DND-41 (cell line): ENCODE measurements around the gene CPNE5.

Experiments used
- ATAC-seq: fragments of 200-7000 bp; cut with Tn5 transposase; 3 replicates; pipeline ENCODE4 v1.9.1; 2021; ENCODE audit warnings: low read depth; ENCODE audit not compliant: insufficient read depth
- DNase-seq: peaks from one replicate; pipeline ENCODE4 v3.0.0-alpha.2; 2020
- H2AFZ ChIP-seq: 2 replicates; pipeline ENCODE4 v1.6.0; 2012; ENCODE audit warnings: low read depth, low read length
- H3K27ac ChIP-seq: 2 replicates; pipeline ENCODE4 v1.5.1; 2012; ENCODE audit warnings: low read length, inconsistent platforms
- H3K27me3 ChIP-seq: fragments of 200-600 bp; sonication (generic); 2 replicates; pipeline ENCODE4 v1.6.0; 2012; ENCODE audit warnings: low read length, mild to moderate bottlenecking, inconsistent platforms; ENCODE audit not compliant: insufficient read depth, poor library complexity
- H3K36me3 ChIP-seq: 2 replicates; pipeline ENCODE4 v1.5.1; 2012; ENCODE audit warnings: low read length, inconsistent platforms; ENCODE audit not compliant: insufficient read depth
- H3K4me1 ChIP-seq: 2 replicates; pipeline ENCODE4 v1.5.1; 2012; ENCODE audit warnings: mild to moderate bottlenecking, low read length; ENCODE audit not compliant: insufficient read depth
- H3K4me2 ChIP-seq: 2 replicates; pipeline ENCODE4 v1.6.0; 2012; ENCODE audit warnings: mild to moderate bottlenecking, moderate library complexity, low read length, inconsistent platforms; ENCODE audit not compliant: insufficient read depth
- H3K4me3 ChIP-seq, 2 experiments: fragments of 200-600 bp in 1 of 2; shearing (Covaris generic) in 1 of 2; 2 replicates each; pipeline ENCODE4 v1.5.1; 2012 to 2016; ENCODE audit warnings: inconsistent platforms in 2 of 2, low read length in 2 of 2, mild to moderate bottlenecking in 2 of 2, low read depth in 1 of 2, moderate library complexity in 1 of 2
- H3K79me2 ChIP-seq: 2 replicates; pipeline ENCODE4 v1.6.0; 2012; ENCODE audit warnings: low read length, inconsistent platforms; ENCODE audit not compliant: insufficient read depth
- H3K9ac ChIP-seq: 2 replicates; pipeline ENCODE4 v1.6.0; 2012; ENCODE audit warnings: low read depth, mild to moderate bottlenecking, inconsistent platforms, low read length, moderate library complexity
- H3K9me3 ChIP-seq: 2 replicates; pipeline ENCODE4 v1.5.1; 2012; ENCODE audit warnings: low read length, moderate library complexity, mild to moderate bottlenecking, inconsistent platforms; ENCODE audit not compliant: insufficient read depth, severe bottlenecking
- H4K20me1 ChIP-seq: 2 replicates; pipeline ENCODE4 v1.6.0; 2012; ENCODE audit warnings: low read length; ENCODE audit not compliant: insufficient read depth
- CTCF ChIP-seq: IDR thresholded peaks from 2 replicates; pipeline ENCODE4 v1.5.1; 2012; ENCODE audit warnings: borderline replicate concordance, low read length, moderate library complexity, mild to moderate bottlenecking; ENCODE audit not compliant: poor library complexity, severe bottlenecking; ENCODE audit errors: extremely low read depth
- EZH2 ChIP-seq: IDR thresholded peaks from 3 replicates; pipeline ENCODE4 v1.6.1; 2012; ENCODE audit warnings: borderline replicate concordance, low read depth, mild to moderate bottlenecking, moderate library complexity, low read length, inconsistent platforms; ENCODE audit not compliant: severe bottlenecking

The CPNE5 gene

GRCh38 chr6:36845233-36845632 is 6.0 kb upstream of the CPNE5 start:
- Histone ChIP-seq H4K20me1 (peaks cover 3% of the 10 kb centered on the region; the same call in 1 of the 2 replicates), H3K4me2 (no peak overlapping the region), H3K9me3 (no peaks in the 10 kb centered on the region), H3K4me3 (no peak overlapping the region), H3K4me1 (peaks cover 1% of the 10 kb centered on the region), H3K27ac (no peak overlapping the region), H3K27me3 (no peaks in the 10 kb centered on the region), H2AFZ (no peak overlapping the region), H3K79me2 (no peaks in the 10 kb centered on the region), H3K36me3 (peaks cover 1% of the 10 kb centered on the region; the same call in 1 of the 2 replicates), H3K9ac (no peak overlapping the region)
- no peak for TF ChIP-seq EZH2
- no peak for TF ChIP-seq CTCF
- no peak for DNase-seq
- ATAC-seq, result no peak

- no peak overlapping the region for H3K9ac ChIP-seq
- no peaks in the 10 kb centered on the region for H3K9me3 ChIP-seq
- no peaks in the 10 kb centered on the region for H3K36me3 ChIP-seq
These were observed 5.3 kb upstream of the CPNE5 start for GRCh38 chr6:36844232-36845170.

GRCh38 chr6:36843170-36843569 is 3.9 kb upstream of the CPNE5 start:
- ATAC-seq, result no peak
- peaks cover 4% of the 10 kb centered on the region; the same call in 1 of the 2 replicates for H4K20me1 ChIP-seq

More at GRCh38 chr6:36844232-36845170, 5.3 kb upstream of the CPNE5 start:
- Histone ChIP-seq H3K27me3 (peaks cover under 1% of the 10 kb centered on the region), H4K20me1 (peaks cover 4% of the 10 kb centered on the region; the same call in 1 of the 2 replicates), H3K27ac (no peak overlapping the region), H3K4me1 (peaks cover 8% of the 10 kb centered on the region), H3K4me2 (no peak overlapping the region), H3K4me3 (no peak overlapping the region), H2AFZ (no peak overlapping the region), H3K79me2 (no peaks in the 10 kb centered on the region)
- no peak for ATAC-seq
- TF ChIP-seq CTCF, result no peak
- no peak for TF ChIP-seq EZH2
- DNase-seq, result no peak

More at GRCh38 chr6:36843170-36843569, 3.9 kb upstream of the CPNE5 start:
- TF ChIP-seq EZH2 (no peak), CTCF (no peak)
- no peak overlapping the region for H2AFZ ChIP-seq
- H3K79me2 ChIP-seq, result no peaks in the 10 kb centered on the region
- no peaks in the 10 kb centered on the region for H3K36me3 ChIP-seq
- no peak overlapping the region for H3K9ac ChIP-seq
- H3K4me2 ChIP-seq, result no peak overlapping the region
- no peaks in the 10 kb centered on the region for H3K9me3 ChIP-seq
- peaks cover 12% of the 10 kb centered on the region for H3K4me1 ChIP-seq
- H3K27me3 ChIP-seq, result peaks cover 6% of the 10 kb centered on the region
- H3K4me3 ChIP-seq, result no peak overlapping the region
- no peak for DNase-seq
- H3K27ac ChIP-seq, result no peak overlapping the region
